OCI-LY7 (cell line): ENCODE data around the gene FGR.

ENCODE experiments used
- CTCF ChIP-seq: fragments of 200-600 bp; sonication (generic); conservative IDR thresholded peaks from 2 replicates; pipeline ENCODE4 v1.5.1; 2014; ENCODE audit warnings: mild to moderate bottlenecking, antibody characterized with exemption, low read length, moderate library complexity, mixed read lengths
- EZH2phosphoT487 ChIP-seq: fragments of 200-600 bp; sonication (generic); IDR thresholded peaks from 2 replicates; pipeline ENCODE4 v1.6.1; 2018; ENCODE audit warnings: low read depth, borderline replicate concordance, mild to moderate bottlenecking, mixed run types, antibody characterized with exemption, low read length, moderate library complexity, mixed read lengths

DNA sequence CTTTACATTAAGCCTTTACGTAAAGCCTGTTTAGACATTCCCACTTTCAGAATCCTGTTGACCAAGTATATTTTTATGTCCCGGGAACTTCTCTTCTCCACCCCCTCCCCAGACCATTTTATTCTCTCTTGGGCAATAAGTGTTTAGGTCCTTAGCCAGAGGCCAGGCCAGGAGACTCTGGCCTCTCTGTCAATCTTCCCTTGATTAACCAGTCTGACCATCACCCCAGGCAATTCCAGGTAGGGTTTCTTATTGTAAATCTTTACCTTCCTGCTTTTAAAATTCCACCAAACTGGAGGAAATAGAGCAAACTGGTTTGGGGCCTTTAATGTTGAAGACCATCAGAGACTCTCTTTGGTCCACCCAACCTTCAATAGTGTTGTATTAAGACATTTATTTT is 49.2 kb upstream of the FGR start:
- TF ChIP-seq CTCF (no peak), EZH2phosphoT487 (no peak)
